Transverse colon (tissue), 3 donors: ENCODE measurements around the gene CFAP299.

Experiments used
- CTCF ChIP-seq, 5 experiments: fragments of 200-600 bp in 3 of 5; fragments of 450-650 bp in 2 of 5; sonication (generic) in 3 of 5; IDR thresholded peaks; 1 replicate in 2 of 5; 2 replicates in 3 of 5; pipeline ENCODE4 v1.5.1; 2016 to 2017; ENCODE audit warnings: antibody characterized with exemption in 5 of 5, inconsistent platforms in 3 of 5, mild to moderate bottlenecking in 2 of 5, moderate library complexity in 1 of 5
- EP300 ChIP-seq: sonication (generic); formaldehyde crosslinking; IDR thresholded peaks from one replicate; pipeline ENCODE4 v1.6.1; 2017; ENCODE audit warnings: antibody characterized with exemption, low read depth

- TF ChIP-seq EP300 (no peak), CTCF (IDR thresholded peaks at IDR 0.05) (no peak)
Measured at GRCh38 chr4:80454556-80454955, 119.0 kb downstream of the CFAP299 start.
